Activated T-helper 1 cell treated with Interleukin-2 at 50 U/mL for 16 hours (primary cell): ENCODE data around the gene ZMYM5.
"Not testable (repeated sequence)": the region's sequence is repeated elsewhere in the genome, so short reads cannot be mapped to it uniquely, and the experiment has no call there.

Experiments
- DNase-seq: peaks from one replicate; pipeline ENCODE4 v3.0.0-alpha.2; 2020; ENCODE audit warnings: low read depth

Gene ZMYM5

DNA sequence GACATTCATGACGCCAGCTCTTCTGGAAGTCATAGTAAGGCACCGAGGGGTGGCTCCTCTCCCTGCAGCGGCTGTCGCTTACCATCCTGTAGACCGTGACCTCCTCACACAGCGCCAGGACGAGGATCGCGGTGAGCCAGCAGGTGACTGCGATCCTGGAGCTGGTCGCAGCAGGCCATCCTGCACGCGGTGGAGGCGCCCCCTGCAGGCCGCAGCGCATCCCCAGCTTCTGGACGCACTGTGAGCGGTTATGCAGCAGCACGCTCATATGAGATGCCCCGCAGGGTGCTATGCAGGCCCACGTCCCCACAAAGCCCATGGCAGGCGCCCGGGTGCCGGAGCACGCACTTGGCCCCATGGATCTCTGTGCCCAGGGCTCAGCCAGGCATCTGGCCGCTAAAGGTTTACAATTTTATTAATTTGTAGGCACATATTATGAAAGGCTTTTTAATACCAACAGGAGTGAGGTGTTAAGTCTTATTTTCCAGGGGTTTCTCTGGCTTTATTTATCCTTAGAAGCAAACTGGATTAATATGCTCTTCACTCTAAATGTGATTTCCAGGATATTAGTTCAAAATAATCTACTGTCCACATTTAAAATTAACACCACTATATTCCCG lies 45.1 kb downstream of the ZMYM5 start:
- DNase-seq: no peak

DNA sequence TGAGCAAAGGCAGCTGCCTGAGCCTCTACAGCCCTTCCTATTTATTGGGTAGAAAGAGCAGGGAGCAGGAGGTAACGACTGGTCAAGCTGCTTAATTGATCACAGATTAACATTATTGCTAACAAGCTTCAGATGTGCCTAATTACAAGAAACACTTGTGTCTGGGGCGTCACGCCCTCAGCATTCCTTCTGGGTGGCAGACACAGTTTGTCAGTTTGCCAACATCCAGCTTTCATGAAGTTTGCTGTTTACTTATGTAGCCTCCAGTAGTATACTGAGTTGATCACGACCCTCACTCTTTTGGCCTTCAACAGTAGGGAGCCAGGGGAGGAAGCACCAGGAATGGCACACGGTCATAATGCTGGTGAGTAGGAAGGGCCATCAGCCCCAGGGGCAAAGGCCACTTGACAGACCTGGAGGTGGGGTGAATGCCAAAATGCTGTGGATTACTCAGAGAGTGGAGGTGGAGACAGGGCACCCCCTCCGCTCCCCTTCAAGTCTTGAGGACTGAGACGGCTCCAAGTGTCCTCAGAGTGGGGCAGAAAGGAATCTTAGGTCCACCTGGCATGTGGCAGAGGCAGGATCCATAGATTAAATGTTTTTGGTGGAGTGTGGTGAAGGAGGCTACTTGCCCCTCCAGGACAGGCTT lies 45.8 kb downstream of the ZMYM5 start:
- no peak for DNase-seq

DNA sequence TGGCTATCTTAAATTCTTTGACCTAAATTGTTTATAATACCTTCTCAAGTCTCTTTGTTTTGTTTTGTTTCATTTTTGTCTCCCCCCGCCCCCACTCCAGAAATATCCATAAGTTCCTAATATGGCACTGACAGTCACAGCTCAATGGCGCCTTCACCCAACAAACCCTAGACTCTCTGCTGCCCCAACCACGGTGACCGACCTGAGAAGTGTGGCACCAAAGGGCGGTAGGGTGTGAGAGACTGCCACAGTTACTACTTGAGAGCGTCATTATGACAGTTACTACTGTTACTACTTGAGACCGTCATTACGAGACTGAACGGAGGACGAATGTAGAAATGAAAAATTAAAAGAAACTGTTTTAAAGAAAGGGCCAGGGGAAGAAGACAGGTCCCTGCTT lies 46.3 kb downstream of the ZMYM5 start:
- no peak for DNase-seq

DNA sequence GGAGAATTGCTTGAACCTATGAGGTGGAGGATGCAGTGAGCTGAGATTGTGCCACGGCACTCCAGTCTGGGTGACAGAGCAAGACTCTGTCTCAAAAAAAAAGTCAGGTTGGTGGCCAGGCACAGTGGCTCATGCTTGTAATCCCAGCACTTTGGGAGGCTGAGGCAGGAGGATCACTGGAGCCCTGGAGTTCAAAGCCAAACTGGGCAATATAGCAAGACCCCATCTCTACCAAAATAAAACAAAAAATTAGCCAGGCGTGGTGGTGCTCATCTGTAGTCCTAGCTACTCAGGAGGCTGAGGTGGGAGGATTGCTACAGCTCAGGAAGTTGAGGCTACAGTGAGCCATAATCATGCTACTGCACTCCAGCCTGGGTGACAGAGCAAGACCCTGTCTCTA lies 47.6 kb downstream of the ZMYM5 start:
- not testable (repeated sequence) for DNase-seq

DNA sequence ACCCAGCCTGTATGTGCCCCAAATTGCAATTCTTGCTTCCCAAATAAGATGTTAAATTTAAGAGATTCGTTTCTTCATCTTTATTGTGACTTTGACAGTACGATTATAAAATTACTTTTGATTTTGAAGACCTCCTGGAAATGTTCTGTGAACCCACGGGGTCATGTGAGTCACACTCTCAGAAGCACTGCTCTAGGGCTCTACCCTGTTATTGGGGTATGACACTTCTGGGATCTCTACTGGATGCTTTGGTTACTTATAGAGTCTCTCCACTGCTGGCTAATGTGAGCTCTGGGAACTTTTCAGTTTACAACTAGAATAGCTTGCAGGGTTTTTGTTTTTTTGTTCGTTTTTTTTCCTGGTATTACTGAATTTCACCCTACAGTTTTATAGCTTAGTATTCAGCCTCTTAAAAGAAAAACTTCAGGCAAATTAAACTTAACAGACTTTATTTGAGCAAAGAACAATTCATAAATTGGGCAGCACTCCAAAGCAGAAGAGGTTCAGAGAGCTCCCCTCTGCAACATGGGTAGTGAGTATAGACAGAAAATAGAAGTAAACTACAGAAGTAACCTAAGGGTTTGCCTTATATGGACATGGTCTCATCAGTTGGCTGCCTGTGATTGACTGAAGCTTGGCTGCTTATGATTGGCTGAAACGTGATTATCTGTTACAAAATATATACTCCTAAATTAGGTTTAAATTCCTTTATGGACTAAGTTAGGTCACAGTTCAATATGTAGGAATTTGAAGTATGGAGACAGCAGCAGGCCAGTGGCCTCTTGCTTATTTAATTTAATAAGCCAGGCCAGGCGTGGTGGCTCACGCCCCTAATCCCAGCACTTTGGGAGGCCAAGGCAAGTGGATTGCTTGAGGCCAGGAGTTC lies 52.2 kb downstream of the ZMYM5 start:
- no peak for DNase-seq

DNA sequence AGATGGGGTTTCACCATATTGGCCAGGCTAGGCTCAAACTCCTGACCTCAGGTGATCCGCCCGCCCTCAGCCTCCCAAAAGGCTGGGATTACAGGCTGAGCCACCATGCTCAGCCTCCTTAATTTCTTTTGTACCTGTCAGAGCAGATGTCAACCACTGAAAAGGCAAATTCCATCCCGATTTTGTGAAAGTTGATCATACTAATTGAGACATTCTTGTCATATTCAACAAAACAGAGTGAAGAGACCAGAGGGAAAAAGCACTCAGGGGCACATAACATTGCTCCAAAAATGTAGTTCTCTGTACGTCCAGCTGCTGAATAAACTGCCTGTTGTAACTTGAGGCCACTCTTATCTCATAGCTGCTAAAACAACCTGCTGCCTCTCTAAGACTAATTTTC lies 53.3 kb downstream of the ZMYM5 start:
- DNase-seq: no peak

DNA sequence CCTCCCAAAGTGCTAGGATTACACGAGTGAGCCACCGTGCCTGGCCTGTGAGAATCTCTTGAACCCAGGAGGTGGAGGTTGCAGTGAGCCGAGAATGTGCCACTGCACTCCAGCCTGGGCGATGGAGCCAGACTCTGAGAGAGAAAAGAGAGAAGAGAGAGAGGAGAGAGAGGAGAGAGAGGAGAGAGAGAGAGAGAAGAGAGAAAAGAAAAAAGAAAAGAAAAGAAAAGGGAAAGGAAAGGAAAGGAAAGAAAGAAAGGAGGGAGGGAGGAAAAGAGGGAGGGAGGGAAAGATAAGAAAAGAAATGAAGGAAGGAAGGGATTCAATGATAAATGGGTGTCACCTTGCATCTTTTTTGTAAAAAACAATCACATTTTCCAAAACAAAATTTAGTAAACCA lies 57.7 kb downstream of the ZMYM5 start:
- no peak for DNase-seq

DNA sequence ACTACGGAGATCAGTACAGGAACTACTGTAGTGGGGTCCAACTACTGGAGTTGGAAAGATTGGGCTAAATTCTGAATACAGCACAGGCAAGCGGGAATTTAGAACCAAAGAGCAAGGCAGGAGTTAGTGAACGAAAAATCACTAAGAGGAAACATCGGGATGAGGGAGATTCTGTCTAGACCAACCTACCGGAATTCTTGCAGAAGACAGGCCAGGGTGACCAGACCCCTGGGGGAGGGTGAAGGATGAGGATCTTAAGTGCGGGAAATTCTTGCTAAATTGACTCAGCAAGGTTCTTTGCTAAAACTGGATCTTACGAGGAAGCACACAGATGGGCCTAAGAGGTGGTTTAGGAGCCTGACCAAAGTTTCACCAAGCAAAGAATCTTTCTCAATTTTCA lies 67.5 kb downstream of the ZMYM5 start:
- no peak for DNase-seq

DNA sequence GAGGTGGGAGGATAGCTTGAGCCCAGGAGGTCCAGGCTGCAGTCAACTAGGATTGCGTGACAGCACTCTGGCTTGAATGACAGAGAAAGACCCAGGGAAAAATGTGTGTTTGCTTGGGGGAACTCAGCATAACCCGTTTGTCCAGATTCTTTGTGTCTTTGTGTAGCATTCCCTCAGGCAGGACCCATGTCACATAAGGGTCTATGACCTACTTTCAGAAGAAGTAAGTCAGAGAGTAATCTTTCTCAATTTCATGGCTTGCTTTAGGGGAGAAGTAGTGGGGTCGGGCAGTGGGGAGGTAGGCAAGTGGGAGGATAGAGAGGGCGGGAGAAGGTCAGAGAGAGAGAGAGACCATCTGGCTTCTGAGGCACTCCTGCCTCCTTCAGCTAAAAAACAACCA lies 68.8 kb downstream of the ZMYM5 start:
- DNase-seq: no peak

DNA sequence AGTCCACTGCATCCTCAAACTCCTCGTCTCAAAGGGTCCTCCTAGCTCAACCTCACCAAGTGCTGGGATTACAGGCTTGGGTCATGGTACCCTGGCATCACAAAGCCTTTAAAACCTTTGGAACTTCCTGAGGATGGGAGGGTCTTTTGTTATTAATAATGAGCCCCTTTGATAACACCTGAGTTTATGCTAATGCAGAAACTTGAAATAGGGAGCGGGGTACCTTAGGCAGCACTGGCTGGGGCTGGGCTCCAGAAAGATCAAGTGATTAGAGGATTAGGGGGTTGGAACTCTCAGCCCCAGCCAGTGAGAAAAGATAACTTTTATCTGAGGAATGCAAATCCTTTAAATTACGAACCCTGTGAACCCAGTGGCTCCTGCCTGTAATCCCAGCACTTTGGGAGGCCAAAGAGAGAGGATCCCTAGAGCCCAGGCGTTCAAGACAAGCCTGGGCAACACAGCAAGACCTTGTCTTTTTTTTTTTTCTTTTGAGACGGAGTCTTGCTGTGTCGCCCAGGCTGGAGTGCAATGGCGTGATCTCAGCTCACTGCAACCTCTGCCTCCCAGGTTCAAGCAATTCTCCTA lies 71.4 kb downstream of the ZMYM5 start:
- no peak for DNase-seq

DNA sequence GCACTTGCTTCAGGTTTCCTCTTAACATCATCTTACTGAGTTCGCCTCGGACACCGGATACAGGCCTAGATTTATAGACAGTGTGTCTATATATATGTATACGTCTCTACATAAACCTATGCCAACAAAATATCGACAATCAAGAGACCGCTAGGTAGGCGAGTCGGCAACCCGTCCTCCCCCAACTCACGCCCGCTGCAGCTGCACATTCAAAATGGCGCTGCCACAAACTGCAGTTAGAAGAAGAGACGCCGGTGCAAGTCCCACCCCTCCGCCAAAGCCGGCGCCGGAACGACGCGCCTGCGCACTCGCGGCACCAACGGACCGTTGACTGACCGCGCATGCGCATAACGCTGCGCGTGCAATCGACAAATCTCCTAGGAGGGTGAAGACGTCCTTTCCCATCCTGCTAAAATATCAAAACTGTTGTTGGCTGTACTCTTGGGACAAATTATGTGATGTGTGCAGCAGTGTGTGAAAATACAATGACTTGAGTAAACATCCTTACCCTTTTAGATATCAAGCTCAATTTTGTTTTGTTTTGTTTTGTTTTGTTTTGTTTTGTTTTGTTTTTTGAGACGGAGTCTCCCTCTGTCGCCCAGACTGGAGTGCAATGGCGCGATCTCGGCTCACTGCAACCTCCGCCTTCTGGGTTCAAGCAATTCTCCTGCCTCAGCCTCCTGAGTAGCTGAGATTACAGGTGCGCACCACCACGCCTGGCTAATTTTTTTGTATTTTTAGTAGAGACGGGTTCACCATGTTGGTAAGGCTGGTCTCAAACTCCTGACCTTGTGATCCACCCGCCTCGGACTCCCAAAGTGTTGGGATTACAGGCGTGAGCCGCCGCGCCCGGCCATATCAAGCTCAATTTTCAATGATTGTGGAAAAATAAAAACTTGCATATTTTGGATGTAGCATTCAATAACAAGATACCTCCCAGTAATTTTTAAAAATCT lies 80.4 kb downstream of the ZMYM5 start, which contains the start of gene PSPC1:
Gene PSPC1, minus strand, starts transcription at position 219 of the 956 bp plus-strand sequence. Its CDS starts 188 bp downstream, at position 31.
- peak; percentile 95 for DNase-seq

DNA sequence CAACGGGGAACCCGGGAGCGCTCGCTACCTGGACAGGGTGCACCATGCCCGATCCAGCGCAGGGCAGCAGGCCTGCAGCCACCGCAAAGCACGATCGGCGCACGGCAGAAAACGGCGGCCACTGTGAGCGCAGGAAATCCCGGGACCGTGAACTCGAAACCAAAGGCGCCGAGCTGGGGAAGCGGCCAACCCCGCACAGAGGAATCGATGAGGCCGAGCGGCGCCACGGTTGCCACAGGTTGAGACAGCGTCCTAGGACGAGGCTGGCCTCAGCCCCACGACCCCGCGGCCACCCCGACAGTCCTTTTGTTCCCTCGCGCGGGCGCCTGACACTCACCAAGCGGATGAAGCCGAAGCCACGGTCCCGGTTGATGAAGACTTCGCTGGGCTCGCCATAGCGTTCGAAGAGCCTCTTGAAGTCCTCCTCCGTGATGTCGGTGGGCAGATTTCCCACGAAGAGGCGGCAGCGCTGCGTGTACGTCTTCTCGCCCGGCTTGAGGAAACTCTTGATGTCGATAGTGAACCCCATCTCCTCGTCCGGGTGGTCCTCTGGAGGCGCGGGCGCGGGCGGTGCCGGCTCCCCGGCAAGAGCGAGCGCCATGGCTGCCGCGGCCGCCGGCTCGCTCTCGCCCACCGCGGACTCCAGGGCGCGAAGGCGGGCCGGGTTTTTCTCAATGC lies 81.3 kb downstream of the ZMYM5 start:
- DNase-seq: peak; percentile 33

DNA sequence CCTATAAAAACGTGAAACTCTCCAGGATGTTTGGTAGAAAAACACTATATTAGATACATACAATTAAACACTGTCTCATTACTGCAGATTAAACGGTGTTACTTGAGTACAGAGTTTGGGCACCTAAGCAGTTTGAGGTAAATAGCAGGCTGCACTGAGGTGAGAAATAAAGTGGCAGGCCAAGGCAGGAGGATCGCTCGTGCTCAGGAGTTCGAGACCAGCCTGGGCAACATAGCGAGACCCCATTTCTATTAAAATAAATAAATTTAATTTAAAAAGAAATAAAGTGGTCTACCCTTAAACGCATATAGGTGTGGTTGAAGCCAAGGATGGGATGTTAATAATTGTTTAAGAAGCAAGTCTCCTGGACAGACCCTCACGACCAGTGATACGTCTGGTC lies 81.9 kb downstream of the ZMYM5 start:
- no peak for DNase-seq

DNA sequence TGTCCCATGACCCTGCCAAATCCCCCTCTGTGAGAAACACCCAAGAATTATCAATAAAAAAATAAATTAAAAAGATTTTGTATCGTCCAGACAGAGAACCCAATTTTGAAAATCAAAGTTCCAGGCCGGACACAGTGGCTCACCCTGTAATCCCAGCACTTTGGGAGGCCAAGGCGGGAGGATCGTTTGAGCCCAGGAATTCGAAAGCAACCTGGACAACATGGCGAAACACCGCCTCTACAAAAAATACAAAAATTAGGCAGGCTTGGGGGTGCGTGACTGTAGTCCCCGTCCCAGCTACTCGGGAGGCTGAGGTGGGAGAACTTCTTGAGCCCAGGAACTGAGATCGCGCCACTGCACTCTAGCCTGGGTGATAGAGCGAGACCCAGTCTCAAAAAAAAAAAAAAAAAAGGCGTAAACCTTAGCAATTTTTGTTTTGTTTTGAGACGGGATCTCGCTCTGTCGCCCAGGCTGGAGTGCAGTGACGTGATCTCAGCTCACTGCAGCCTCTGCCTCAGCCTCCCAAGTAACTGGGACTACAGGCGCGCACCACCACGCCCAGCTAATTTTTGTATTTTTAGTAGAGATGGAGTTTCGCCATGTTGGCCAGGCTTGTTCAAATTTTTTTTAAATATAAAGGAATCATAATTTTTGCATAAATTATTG lies 82.6 kb downstream of the ZMYM5 start:
- not testable (repeated sequence) for DNase-seq
